GF-D8 (cell line): Measurements from ENCODE around the gene OGFOD3.

Experiments
- DNase-seq: peaks from one replicate; lab custom pipeline; 2025; lab: John Stamatoyannopoulos, UW

Gene OGFOD3

DNA sequence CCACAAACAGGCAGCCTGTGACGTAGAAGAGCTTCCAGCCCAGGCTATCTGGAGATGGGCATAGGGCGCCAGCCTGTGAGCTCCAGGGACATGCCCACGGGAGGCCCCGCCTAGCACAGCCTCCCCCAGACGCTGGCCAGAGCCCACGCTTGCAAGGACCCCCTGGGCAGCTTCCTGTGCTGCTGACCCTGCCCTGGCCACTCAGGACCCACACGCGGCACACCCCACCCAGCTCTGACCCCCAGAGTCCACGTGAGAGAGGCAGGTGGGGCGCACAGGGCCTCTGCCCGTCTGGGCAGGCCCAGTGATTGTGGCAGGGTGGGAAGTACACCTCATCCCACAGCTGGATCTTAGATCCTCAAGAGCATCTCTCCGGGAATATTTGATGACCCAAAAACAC lies 28.3 kb upstream of the OGFOD3 start:
- no peak for DNase-seq

DNA sequence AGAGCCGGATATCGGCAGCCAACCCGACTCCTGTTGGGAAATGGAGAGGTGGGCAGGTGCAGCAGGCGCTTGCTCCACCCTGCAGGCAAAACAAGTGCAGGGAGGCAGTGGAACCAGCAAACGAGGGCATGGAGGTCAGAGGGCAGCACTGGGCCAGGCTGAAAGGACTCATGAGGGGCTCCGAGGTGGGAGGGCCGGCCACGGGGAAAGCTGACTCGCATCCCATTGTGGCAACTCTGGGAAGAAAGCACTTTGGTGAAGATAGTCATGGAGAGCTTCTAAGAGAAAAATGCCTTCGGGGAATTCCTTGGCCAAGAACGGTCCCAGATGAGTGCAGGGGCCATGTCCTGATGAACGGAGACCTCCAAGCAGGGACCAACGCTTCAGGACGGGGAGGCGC lies 27.7 kb upstream of the OGFOD3 start:
- no peak for DNase-seq

DNA sequence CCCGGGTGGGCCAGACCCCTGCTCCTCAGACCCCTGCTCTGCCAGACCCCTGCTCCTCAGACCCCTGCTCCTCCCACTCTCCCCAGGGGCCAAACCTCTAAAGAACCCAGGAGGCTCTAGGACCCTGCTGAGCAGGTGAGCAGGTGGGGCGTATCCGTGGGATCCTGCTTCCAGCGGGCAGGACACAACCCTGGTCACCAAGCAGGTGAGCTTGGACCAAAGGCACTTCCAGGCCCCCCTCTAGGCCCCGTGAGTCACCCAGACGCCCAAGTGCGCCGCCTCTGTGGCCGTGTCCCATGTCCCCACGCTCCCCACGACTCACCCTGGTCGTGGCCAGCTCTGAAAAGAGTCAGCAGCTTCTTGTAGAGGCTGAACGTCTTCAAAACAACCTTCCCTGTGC lies 27.2 kb upstream of the OGFOD3 start:
- no peak for DNase-seq

DNA sequence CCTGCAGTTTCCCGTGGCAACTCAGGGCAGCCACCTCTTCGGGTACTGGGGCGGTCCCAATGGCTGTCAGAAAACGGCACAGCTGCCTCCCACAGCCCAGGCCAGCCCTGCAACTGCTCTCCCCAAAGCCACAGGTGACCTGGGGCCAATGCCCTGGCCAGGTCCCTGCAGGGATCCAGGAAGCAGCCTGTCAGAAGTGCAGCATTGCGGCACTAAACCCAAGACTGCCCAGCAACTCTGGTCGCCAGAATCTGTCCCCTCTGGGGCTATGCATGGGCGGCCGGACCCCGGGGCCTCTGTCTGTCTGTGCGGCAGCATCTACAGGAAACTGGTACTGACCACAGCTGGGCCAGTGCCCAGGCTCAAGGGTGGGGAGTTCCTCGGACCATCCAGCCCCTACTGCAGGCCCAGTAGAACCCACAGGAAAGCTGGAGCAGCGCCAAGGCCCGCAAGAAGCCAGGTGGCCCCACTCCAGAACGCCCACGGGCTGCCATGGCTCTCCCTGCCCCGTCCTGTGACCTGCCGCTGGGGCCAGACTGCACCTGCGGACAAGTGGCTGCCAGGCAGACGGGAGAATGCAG lies 26.6 kb upstream of the OGFOD3 start:
- DNase-seq, result no peak

DNA sequence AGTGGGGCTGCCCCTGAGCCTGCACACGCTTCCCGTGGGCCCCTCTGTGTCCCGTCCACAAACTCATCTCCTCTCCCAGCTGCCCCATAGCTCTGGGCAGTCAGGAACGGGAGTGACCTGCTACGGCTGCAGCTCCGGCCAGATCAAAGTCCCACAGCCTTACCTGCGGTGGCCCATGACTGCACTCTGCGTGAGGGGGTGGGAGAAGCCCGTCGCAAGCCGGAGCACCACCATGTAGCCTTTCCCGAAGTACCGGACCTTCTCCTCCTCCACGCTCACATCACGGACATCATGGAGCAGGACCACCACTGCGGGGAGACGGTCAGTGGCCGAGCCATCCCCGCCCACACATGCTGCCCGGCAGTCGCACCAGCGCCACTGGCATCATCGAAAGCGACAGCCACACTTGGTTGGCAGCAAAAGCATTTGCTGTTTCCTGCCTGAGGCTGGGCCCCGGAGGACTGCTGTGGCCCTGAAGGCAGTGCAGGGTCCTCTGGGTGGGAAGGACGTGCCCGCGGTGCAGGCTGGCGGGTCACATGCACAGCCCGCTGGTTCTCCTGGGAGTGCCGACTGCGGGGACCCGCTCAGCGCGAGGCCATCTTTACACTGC lies 26.0 kb upstream of the OGFOD3 start:
- no peak for DNase-seq

DNA sequence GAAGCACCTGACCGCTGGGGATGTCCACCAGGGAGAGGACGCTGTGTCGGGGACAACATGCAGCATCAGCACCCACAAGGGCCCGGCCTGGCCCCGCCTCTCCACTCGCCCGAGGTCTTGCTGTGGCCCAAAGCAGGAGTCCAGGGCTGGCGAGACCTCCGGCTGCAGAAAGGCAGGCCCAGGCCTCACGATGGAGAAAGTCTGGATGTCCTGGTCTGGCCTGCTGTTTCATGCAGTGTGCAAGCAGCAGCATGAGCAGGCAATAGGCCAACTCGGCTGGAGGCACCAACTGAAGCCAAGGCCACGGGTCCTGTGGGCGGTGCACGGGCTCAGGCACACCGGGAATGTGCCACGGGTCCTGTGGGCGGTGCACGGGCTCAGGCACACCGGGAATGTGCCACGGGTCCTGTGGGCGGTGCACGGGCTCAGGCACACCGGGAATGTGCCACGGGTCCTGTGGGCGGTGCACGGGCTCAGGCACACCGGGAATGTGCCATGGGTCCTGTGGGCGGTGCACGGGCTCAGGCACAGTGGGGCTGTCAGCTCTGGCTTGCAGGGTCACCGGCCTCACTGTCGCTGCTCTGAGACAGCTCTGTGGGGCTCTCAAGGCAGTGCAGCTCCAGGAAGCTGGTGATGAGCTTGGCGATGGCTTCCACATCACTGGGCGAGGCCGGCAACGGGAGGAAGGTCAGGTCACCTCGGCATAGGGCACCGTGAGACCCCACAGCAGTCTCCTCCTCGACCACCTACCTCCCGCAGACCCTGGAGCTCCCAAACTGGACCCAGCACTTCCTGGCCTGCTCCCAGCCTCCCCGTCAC lies 25.3 kb upstream of the OGFOD3 start:
- no peak for DNase-seq

DNA sequence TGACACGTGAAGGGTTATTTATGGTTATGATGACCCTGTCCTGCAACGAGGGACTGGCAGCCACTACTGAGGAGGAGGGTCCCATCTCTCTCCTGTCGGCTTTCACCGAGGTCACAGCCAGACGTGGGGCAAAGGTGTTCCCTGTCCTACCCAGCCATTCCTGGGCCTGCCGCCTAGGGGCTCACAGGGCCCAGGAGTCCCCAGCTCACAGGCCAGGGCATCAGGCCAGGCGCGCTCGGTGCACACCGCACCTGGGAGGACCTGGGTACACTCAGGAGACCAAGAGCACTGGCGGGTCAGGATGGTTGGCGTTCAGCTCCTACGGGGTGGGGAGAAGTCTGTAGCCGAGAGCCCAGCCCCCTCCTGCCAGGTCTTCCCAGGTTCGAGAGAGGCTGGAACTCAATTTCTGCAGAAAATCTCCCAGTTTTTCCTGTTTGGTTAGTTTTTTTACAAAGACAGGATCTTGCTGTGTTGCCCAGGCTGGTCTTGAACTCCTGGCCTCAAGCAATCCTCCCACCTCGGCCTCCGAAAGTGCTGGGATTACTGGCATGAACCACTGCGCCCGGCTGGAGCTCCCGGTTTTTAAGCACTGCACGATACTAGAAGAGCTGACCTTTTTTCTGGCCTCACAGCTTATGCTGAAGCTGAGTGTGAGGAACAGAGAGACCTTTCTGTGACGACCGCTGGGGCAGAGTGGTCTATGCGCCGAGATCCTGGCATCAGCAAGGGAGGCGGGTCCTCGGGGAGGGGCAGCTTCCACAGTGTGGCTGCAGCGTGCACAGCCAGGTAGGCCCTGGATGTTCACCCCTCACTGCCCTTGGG lies 24.5 kb upstream of the OGFOD3 start:
- DNase-seq, result no peak

DNA sequence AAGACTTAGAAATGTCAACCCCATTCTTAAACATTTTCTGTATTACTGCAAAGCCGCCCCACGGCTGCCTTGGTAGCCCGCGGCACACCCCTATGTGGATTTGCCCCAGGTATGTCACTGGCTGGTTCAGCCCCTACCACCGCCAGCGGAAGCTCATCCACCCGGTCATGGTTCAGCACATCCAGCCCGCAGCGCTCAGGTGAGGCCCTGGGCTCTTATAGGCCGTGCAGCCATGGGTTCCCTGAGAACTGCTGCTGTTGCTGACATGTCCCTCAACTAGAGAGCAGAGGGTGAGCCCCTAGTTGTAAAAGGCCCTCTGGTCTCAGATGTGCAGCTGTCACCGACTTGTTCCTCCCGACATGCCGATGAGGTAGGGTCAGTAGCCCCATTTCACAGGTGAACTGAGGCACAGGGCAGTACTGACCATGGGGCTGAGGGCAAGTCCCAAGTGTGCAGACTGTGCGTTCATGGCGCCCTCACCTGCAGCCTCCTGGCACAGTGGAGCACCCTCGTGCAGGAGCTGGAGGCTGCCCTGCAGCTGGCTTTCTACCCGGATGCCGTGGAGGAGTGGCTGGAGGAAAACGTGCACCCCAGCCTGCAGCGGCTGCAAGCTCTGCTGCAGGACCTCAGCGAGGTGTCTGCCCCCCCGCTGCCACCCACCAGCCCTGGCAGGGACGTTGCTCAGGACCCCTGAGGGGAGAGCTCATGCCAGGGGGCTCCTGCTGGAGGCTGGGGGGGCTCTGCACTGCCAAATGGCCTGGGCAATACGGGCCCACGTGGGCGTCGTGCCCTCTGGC lies 23.5 kb upstream of the OGFOD3 start:
- no peak for DNase-seq

DNA sequence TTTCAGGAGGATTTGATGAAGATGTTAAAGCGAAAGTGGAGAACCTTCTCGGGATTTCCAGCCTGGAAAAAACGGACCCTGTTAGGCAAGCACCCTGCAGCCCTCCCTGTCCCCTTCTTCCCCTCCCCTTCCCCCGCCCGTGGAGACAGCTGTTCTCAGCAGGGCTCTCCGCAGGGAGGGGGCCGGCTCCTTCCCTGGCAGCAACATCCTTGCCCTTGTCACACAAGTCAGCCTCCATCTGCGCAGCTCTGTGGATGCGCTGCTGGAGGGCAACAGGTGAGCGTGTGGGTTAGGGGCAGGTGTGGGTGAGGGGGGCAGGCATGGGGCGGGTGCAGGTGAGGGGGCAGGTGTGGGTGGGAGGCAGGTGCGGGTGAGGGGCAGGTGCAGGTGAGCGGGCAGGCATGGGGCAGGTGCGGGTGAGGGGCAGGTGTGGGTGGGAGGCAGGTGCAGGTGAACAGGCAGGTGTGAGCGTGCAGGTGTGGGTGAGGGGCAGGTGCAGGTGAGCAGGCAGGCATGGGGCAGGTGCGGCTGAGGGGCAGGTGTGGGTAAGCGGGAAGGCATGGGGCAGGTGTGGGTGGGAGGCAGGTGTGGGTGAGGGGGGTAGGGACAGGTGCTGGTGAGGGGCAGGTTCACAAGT lies 22.7 kb upstream of the OGFOD3 start:
- no peak for DNase-seq

DNA sequence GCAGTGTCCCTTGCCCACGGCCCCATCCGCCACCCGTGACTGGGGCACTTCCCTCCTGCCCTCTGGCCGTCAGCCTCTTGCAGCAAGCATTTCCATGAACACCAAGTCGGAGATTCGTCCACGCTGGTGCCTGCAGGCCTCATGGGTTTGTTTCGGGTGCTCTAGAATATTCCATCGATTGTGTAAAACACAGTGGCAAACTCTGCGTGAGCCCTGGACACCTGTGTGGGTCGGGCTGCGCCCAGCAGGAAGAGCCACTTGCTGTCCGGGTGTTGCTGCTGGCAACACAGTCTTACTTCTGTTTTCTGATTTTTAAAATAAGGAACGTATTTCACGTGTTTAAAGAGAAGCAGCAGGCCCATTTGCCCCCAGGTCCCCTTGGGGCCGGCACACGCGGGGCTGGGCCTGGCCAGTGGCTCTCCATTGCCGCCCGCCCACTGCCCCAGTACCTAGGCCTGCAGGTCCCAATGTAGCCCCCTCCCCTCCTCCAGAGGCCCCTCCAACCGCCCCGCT lies 22.1 kb upstream of the OGFOD3 start:
- DNase-seq, result peak; percentile 68

DNA sequence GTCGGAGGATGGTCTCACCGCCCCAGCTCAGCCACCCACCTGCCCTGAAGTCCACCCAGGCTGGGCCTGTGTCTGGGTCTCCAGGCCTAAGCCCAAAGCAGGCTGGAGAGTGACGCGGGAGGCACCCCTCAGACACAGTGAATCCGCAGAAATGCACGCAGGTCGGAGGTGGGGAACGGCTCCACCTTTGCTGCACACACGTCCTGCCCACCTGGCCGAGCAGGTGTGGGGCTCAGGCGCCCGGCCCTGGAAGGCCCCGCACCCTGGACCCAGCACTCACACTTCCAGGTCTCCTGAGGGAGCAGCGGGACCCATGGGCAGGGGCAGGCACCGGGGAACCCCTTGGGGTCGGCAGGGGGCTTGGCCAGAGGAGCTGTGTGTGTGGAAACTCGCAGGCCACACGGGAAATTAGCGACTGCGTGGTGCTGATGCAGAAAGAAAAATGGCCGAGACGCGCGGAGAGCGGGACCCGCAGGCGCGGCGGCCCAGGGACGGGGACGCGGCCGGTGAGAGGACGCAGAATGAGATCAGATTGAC lies 21.5 kb upstream of the OGFOD3 start:
- no peak for DNase-seq

DNA sequence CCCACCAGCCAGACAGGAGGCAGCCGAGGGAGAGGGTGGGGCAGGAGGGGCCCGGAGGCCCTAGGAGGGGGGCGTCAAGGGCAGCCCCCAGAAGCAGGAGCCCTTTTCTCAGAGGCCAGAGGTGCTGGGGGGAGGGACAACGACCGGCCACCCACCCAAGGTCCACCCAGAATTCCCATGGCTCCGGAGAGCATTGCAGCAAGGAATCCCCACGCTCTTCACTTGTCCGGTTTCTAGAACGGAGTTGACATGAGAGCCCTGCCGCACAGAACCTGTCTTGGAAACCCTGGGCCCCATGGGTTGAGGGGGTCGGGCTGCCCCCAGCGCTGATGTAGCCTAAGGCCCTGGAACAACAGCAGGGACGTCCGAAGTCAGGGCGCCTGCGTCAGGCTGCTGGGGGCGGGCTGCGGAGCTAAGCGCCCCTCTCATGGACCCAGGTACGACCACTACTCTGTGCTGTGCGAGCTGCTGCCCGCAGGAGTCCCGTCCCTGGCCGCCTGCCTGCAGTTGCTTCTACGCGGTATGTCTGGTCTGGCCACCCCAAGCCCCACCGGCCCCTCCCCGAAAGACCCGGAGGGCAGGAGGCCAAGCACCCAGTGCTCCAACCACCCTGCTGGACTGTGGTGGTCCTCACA lies 20.9 kb upstream of the OGFOD3 start:
- DNase-seq, result no peak

DNA sequence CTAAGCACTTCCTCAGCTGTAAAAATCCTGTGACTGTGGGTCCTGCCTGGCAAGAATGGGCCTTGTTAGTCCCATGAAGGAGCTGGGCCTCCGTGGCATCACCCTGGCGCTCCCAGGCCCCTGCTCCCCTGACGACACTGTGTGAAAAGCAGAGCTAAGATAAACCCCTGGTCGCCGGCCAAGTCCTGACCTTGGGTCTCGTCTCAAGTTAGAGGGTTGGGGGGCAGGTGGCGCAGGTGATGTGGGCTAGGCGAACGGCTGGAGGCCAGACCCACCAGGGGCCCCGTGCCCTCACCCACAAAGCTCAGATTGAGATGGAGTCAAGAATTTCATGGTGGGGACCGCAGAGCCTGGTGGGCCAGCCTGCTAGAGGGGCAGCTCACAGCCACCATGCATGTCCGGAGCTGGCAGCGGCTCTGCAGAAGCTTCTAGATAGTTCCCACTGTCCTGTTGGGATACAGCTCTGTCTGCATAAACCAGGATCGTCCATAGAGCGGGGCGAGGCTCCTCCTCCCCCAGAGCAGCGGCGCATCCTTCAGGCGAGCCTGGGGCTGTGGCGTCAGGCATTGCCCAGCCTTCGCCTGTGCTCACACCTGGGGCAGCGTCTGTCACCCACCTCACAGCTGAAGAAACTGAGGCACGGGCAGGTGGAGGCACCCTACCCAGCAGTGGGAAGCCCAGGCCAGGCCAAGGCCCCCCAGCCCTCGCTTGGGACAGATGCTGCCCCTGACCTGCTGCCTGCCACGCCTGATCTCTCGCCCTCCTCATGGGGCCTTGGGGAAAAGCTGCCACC lies 20.2 kb upstream of the OGFOD3 start:
- DNase-seq, result no peak

DNA sequence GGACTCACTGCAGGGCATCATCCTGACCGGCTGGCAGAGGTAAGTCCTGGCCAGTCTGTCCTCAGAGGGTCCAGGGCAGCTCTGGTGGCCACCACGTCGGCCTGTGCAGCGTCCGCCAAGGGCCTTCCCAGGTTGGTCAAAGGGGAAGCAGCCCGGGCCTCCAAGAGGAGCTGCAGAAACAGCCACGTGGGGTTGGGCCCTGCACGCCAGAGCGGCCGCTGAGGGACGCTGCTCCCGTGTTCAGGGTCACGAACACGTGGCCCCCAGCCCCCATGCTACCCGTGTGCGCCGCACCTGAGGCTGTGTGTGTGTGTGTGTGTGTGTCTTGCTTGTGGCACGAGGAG lies 18.9 kb upstream of the OGFOD3 start:
- DNase-seq, result no peak

DNA sequence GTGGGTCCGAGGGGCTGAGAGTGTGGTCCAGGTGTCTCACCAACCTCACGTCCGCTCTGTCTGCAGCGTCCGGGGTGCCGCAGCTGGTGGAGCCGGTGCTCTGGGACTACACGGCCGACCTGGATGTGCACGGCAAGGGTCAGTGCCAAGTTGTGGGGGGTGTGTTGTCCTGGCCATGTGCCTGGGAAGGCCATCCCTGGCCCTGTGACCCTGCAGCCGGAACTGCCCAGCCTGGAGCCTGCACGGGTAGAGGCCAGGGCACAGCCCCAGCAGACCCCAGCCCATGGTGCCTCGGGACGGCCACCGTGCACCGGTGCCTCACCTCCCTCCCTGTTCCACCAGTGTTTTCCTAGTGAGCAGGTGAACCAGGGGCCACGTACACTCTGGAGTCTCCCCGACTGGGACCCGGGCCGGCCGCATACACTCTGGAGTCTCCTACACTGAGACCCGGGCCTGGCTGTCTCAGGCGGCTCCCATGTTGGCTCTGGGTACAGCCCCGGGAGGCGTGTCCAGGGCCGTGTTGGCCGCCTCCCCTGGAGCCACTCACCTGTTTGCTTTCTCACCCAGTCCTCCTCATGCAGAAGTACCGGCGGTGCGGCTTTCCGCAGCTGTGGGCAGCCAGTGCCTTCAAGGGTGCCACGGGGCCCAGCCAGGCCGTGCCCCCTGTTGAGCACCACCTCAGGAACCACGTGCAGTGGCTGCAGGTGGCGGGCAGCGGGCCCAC lies 18.4 kb upstream of the OGFOD3 start:
- no peak for DNase-seq

DNA sequence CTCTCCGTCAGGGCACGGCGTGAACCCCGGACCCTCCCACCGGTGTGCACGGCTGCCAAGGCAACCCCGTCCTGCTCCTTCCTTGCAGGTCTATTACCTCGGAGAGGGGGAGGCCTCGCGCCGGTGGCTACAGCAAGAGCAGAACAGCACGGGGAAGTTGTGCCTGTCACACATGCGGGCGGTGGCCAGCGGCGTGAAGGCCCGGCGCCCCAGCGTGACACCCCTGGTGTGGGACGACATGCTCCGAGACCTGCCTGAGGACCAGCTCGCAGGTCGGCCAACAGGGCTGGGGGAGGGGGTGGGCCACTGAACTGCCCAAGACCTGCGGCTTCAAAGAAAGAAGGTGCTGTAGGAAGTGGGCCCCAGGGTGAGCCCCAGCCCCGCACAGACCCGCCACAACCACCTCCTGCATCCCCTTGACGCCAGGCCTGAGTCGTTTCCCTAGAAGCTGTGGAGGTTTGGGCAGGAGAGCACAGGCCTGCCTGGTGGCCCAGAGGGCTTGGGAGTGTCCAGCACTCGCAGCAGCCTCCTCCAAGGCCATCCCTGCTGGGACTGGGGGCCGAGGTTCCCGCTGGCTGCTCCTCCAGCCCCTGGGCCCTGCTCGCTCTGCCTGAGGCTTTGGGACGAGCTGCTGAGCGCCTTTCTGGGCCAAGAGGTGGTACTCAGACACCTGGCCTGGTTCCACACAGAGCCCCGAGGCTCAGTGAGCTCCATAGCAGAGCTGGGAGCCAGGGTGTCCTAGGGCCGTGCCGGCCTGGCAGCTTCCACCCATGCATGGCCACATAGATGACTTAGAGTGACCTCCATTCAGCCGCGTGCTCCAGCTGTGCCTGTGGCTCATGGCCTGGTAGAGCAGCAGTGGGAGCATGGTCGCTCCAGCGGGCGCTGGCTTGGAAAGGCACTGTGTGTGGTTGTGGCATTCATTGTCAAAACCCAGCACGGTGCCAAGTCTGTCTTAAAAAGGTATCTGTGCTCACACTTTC lies 17.5 kb upstream of the OGFOD3 start:
- DNase-seq, result no peak

DNA sequence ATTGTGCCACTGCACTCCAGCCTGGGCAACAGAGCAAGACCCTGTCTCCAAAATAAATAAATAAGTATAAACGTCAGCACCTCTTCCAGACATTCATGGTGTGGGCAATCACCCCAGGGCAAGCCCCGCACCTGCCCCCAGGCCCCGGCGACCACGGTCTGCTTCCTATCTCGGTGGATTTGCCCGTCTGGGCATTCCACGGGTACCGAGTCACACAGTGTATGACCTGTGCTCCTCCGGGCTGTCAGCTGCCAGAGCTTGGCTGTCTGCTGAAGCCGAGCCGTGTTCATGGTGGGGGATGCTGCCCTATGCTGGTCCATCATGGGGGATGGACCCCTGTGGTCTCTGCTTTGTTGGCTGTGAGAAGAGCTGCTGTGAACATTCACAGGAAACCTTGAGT lies 16.7 kb upstream of the OGFOD3 start:
- no peak for DNase-seq

DNA sequence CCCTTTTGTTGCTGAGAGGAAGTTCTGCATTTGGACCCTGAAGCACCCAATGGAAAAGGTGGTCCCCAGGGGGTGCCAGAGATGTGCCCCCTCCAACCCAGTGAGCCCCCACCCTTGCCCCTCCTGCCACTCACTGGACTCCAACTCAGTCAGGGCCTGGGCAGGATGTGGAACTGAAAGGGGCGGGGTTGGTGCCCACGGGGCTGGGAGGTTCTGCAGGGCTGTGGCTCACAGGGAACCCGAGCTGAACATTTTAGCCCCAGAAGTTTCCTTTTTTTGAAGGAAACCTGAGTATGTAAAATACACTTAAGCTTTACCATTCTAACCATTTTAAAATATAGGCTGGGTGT lies 15.8 kb upstream of the OGFOD3 start:
- no peak for DNase-seq
